GM23338 (cell line): ENCODE data around the gene SEMA3C.

ENCODE experiments used
- POLR2AphosphoS5 ChIP-seq: IDR thresholded peaks from 2 replicates; pipeline ENCODE4 v1.6.1; 2016; ENCODE audit warnings: antibody characterized with exemption, low read depth
- REST ChIP-seq: IDR thresholded peaks from one replicate; pipeline ENCODE4 v1.6.1; 2018; ENCODE audit warnings: antibody characterized with exemption; ENCODE audit not compliant: unreplicated experiment
- STAT1 ChIP-seq: IDR thresholded peaks from one replicate; pipeline ENCODE4 v1.6.1; 2016; ENCODE audit warnings: antibody characterized with exemption; ENCODE audit not compliant: unreplicated experiment
- TF ChIP-seq, protein P1 (sequence below), 2 experiments: fragments of 200-600 bp in 1 of 2; sonication (generic) in 1 of 2; conservative IDR thresholded peaks; 2 replicates each; pipeline versions ENCODE4 v1.5.1 to v1.6.1; 2016 to 2017; ENCODE audit warnings: antibody characterized with exemption in 2 of 2, low read depth in 2 of 2, mild to moderate bottlenecking in 2 of 2, moderate library complexity in 1 of 2
- TF ChIP-seq, protein P2 (sequence below): IDR thresholded peaks from 2 replicates; pipeline ENCODE4 v1.6.1; 2016; ENCODE audit warnings: antibody characterized with exemption

GRCh38 chr7:80775897-80776296, 143.0 kb downstream of the SEMA3C start:
- TF ChIP-seq, protein P1, sequence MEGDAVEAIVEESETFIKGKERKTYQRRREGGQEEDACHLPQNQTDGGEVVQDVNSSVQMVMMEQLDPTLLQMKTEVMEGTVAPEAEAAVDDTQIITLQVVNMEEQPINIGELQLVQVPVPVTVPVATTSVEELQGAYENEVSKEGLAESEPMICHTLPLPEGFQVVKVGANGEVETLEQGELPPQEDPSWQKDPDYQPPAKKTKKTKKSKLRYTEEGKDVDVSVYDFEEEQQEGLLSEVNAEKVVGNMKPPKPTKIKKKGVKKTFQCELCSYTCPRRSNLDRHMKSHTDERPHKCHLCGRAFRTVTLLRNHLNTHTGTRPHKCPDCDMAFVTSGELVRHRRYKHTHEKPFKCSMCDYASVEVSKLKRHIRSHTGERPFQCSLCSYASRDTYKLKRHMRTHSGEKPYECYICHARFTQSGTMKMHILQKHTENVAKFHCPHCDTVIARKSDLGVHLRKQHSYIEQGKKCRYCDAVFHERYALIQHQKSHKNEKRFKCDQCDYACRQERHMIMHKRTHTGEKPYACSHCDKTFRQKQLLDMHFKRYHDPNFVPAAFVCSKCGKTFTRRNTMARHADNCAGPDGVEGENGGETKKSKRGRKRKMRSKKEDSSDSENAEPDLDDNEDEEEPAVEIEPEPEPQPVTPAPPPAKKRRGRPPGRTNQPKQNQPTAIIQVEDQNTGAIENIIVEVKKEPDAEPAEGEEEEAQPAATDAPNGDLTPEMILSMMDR (conservative IDR thresholded peaks at IDR 0.05; ENCODE audit: low read depth in 2 of 2) = no peak
- TF ChIP-seq REST = no peak
- TF ChIP-seq POLR2AphosphoS5 = no peak
- TF ChIP-seq STAT1 = no peak
- TF ChIP-seq, protein P2, sequence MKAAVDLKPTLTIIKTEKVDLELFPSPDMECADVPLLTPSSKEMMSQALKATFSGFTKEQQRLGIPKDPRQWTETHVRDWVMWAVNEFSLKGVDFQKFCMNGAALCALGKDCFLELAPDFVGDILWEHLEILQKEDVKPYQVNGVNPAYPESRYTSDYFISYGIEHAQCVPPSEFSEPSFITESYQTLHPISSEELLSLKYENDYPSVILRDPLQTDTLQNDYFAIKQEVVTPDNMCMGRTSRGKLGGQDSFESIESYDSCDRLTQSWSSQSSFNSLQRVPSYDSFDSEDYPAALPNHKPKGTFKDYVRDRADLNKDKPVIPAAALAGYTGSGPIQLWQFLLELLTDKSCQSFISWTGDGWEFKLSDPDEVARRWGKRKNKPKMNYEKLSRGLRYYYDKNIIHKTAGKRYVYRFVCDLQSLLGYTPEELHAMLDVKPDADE = no peak
